ENCODE results near the gene RCBTB1.

DNA sequence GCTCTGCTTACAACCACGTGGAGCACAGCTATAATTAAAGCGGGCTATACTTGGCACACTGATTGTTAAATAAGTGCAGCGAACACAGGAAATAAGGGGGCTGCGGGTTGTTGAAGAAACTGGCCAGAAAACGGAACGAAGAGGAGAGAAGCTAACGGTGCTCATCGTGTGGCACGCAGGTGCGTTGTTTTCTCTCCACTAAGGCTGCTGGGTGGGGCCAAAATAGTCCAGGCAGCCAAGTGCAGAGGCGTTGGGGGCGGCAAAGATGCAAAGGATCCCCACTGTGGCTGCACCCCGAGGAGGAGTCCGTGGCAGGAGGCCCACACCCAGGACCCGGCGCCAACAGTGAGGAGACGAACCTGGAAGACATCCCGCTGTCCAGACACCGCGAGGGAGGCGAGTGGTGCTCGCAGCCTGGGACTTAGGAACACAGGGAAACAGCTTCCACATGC, 34.8 kb upstream of the RCBTB1 start:
- TF ChIP-seq, protein P1, sequence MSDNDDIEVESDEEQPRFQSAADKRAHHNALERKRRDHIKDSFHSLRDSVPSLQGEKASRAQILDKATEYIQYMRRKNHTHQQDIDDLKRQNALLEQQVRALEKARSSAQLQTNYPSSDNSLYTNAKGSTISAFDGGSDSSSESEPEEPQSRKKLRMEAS (IDR thresholded peaks at IDR 0.05; ENCODE audit: low read depth), result no peak
- no peak for TF ChIP-seq EP300 (IDR thresholded peaks at IDR 0.05; ENCODE audit: borderline replicate concordance in 1 of 2, low read depth in 1 of 2, low read length in 1 of 2)
- TF ChIP-seq, protein P2, sequence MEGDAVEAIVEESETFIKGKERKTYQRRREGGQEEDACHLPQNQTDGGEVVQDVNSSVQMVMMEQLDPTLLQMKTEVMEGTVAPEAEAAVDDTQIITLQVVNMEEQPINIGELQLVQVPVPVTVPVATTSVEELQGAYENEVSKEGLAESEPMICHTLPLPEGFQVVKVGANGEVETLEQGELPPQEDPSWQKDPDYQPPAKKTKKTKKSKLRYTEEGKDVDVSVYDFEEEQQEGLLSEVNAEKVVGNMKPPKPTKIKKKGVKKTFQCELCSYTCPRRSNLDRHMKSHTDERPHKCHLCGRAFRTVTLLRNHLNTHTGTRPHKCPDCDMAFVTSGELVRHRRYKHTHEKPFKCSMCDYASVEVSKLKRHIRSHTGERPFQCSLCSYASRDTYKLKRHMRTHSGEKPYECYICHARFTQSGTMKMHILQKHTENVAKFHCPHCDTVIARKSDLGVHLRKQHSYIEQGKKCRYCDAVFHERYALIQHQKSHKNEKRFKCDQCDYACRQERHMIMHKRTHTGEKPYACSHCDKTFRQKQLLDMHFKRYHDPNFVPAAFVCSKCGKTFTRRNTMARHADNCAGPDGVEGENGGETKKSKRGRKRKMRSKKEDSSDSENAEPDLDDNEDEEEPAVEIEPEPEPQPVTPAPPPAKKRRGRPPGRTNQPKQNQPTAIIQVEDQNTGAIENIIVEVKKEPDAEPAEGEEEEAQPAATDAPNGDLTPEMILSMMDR (IDR thresholded peaks at IDR 0.05), result no peak
